ENCODE results near the gene HMCN1.

Gene HMCN1

DNA sequence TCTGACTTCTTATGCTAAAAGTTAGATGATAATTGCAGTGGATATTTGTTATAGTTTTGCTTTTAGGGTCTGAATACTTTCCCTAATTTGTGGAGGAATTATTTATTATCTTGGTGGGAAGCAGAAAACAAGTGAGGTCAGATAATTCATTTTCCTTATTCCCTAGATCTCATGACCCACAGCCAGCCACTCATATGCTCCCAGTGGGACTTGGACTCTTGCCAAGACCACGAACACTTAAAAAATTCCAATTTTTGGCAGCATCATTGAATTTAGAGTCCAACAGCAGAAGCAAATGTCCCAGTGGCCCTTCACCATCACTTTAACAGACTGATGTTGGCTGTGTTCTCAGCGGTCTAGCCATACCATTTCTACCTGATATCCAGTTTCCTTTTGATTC, 204.2 kb downstream of the HMCN1 start:
- TF ChIP-seq BACH2 (CRISPR knock-in tag; IDR thresholded peaks at IDR 0.05; ENCODE audit: borderline replicate concordance) (no peak), ZC3H10 (CRISPR knock-in tag; IDR thresholded peaks at IDR 0.05) (no peak), ZFP3 (CRISPR knock-in tag; IDR thresholded peaks at IDR 0.05) (no peak), ISL1 (CRISPR knock-in tag; IDR thresholded peaks at IDR 0.05) (no peak), SNAI2 (CRISPR knock-in tag; IDR thresholded peaks at IDR 0.05) (no peak), ESRRG (CRISPR knock-in tag; IDR thresholded peaks at IDR 0.05) (no peak), TOX (CRISPR knock-in tag; IDR thresholded peaks at IDR 0.05; ENCODE audit: borderline replicate concordance) (no peak), OSR1 (CRISPR knock-in tag; IDR thresholded peaks at IDR 0.05) (no peak), ARNTL (CRISPR knock-in tag; IDR thresholded peaks at IDR 0.05; ENCODE audit: borderline replicate concordance, low read depth) (no peak), ZFP30 (CRISPR knock-in tag; IDR thresholded peaks at IDR 0.05) (no peak), TCF4 (CRISPR knock-in tag; IDR thresholded peaks at IDR 0.05; ENCODE audit: borderline replicate concordance) (no peak), PPARA (CRISPR knock-in tag; IDR thresholded peaks at IDR 0.05; ENCODE audit: borderline replicate concordance) (no peak), RARB (CRISPR knock-in tag; IDR thresholded peaks at IDR 0.05) (no peak)
- TF ChIP-seq, protein P1, sequence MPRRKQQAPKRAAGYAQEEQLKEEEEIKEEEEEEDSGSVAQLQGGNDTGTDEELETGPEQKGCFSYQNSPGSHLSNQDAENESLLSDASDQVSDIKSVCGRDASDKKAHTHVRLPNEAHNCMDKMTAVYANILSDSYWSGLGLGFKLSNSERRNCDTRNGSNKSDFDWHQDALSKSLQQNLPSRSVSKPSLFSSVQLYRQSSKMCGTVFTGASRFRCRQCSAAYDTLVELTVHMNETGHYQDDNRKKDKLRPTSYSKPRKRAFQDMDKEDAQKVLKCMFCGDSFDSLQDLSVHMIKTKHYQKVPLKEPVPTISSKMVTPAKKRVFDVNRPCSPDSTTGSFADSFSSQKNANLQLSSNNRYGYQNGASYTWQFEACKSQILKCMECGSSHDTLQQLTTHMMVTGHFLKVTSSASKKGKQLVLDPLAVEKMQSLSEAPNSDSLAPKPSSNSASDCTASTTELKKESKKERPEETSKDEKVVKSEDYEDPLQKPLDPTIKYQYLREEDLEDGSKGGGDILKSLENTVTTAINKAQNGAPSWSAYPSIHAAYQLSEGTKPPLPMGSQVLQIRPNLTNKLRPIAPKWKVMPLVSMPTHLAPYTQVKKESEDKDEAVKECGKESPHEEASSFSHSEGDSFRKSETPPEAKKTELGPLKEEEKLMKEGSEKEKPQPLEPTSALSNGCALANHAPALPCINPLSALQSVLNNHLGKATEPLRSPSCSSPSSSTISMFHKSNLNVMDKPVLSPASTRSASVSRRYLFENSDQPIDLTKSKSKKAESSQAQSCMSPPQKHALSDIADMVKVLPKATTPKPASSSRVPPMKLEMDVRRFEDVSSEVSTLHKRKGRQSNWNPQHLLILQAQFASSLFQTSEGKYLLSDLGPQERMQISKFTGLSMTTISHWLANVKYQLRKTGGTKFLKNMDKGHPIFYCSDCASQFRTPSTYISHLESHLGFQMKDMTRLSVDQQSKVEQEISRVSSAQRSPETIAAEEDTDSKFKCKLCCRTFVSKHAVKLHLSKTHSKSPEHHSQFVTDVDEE (CRISPR knock-in tag; IDR thresholded peaks at IDR 0.05) = no peak
- TF ChIP-seq, protein P2, sequence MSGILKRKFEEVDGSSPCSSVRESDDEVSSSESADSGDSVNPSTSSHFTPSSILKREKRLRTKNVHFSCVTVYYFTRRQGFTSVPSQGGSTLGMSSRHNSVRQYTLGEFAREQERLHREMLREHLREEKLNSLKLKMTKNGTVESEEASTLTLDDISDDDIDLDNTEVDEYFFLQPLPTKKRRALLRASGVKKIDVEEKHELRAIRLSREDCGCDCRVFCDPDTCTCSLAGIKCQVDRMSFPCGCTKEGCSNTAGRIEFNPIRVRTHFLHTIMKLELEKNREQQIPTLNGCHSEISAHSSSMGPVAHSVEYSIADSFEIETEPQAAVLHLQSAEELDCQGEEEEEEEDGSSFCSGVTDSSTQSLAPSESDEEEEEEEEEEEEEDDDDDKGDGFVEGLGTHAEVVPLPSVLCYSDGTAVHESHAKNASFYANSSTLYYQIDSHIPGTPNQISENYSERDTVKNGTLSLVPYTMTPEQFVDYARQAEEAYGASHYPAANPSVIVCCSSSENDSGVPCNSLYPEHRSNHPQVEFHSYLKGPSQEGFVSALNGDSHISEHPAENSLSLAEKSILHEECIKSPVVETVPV (CRISPR knock-in tag; IDR thresholded peaks at IDR 0.05) = no peak
- ATAC-seq = no peak

DNA sequence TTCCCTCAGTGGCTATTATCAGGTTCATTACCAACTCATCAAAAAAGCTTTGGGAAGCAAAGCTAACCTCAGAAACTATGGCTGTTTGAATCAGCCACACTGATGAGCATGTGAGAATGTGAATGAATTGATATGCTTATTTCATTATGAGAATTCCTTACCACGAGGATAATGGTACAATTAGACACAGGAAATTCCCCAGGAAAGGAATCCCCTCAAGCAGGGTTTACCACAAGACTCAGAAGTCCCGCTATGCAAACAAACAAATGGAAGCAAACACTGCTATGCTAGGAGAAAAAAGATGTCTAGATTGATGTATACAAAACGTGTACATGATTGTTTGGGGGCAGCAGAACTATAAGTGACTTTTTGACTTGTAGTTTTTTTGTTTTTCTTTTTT, 205.0 kb downstream of the HMCN1 start:
- ATAC-seq = no peak; the same call in 2 of the 3 replicates
- TF ChIP-seq RARB (CRISPR knock-in tag; IDR thresholded peaks at IDR 0.05) = no peak
- TF ChIP-seq SNAI2 (CRISPR knock-in tag; IDR thresholded peaks at IDR 0.05) = no peak
- no peak for TF ChIP-seq ISL1 (CRISPR knock-in tag; IDR thresholded peaks at IDR 0.05)
- TF ChIP-seq ZNF70 (CRISPR knock-in tag; IDR thresholded peaks at IDR 0.05) = no peak
- TF ChIP-seq, protein P3, sequence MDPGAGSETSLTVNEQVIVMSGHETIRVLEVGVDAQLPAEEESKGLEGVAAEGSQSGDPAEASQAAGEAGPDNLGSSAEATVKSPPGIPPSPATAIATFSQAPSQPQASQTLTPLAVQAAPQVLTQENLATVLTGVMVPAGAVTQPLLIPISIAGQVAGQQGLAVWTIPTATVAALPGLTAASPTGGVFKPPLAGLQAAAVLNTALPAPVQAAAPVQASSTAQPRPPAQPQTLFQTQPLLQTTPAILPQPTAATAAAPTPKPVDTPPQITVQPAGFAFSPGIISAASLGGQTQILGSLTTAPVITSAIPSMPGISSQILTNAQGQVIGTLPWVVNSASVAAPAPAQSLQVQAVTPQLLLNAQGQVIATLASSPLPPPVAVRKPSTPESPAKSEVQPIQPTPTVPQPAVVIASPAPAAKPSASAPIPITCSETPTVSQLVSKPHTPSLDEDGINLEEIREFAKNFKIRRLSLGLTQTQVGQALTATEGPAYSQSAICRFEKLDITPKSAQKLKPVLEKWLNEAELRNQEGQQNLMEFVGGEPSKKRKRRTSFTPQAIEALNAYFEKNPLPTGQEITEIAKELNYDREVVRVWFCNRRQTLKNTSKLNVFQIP (CRISPR knock-in tag; IDR thresholded peaks at IDR 0.05; ENCODE audit: borderline replicate concordance, low read depth) = no peak
- TF ChIP-seq, protein P2 (CRISPR knock-in tag; IDR thresholded peaks at IDR 0.05) = no peak
- TF ChIP-seq GLIS3 (CRISPR knock-in tag; IDR thresholded peaks at IDR 0.05) = no peak
- TF ChIP-seq ESRRG (CRISPR knock-in tag; IDR thresholded peaks at IDR 0.05) = no peak
- TF ChIP-seq, protein P4, sequence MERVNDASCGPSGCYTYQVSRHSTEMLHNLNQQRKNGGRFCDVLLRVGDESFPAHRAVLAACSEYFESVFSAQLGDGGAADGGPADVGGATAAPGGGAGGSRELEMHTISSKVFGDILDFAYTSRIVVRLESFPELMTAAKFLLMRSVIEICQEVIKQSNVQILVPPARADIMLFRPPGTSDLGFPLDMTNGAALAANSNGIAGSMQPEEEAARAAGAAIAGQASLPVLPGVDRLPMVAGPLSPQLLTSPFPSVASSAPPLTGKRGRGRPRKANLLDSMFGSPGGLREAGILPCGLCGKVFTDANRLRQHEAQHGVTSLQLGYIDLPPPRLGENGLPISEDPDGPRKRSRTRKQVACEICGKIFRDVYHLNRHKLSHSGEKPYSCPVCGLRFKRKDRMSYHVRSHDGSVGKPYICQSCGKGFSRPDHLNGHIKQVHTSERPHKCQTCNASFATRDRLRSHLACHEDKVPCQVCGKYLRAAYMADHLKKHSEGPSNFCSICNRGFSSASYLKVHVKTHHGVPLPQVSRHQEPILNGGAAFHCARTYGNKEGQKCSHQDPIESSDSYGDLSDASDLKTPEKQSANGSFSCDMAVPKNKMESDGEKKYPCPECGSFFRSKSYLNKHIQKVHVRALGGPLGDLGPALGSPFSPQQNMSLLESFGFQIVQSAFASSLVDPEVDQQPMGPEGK (CRISPR knock-in tag; IDR thresholded peaks at IDR 0.05; ENCODE audit: borderline replicate concordance) = no peak
- TF ChIP-seq ZNF565 (CRISPR knock-in tag; conservative IDR thresholded peaks at IDR 0.05; ENCODE audit: low read depth) = no peak
- TF ChIP-seq, protein P5, sequence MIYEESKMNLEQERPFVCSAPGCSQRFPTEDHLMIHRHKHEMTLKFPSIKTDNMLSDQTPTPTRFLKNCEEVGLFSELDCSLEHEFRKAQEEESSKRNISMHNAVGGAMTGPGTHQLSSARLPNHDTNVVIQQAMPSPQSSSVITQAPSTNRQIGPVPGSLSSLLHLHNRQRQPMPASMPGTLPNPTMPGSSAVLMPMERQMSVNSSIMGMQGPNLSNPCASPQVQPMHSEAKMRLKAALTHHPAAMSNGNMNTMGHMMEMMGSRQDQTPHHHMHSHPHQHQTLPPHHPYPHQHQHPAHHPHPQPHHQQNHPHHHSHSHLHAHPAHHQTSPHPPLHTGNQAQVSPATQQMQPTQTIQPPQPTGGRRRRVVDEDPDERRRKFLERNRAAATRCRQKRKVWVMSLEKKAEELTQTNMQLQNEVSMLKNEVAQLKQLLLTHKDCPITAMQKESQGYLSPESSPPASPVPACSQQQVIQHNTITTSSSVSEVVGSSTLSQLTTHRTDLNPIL (CRISPR knock-in tag; IDR thresholded peaks at IDR 0.05; ENCODE audit: low read depth) = no peak
- no peak for TF ChIP-seq CSDC2 (CRISPR knock-in tag; IDR thresholded peaks at IDR 0.05)
- TF ChIP-seq PPARA (CRISPR knock-in tag; IDR thresholded peaks at IDR 0.05; ENCODE audit: borderline replicate concordance) = no peak
- TF ChIP-seq ZFP30 (CRISPR knock-in tag; IDR thresholded peaks at IDR 0.05) = no peak
- TF ChIP-seq, protein P1 (CRISPR knock-in tag; IDR thresholded peaks at IDR 0.05) = no peak
- no peak for TF ChIP-seq ZFP3 (CRISPR knock-in tag; IDR thresholded peaks at IDR 0.05)
- TF ChIP-seq TCF4 (CRISPR knock-in tag; IDR thresholded peaks at IDR 0.05; ENCODE audit: borderline replicate concordance) = no peak
